PC-3 (cell line): ENCODE results near the gene CHMP2A. TPM values are rescaled to one million over a fixed set of nuclear protein-coding genes. Genes with fewer than 3 reads are reported as not detected.
A peak's percentile ranks its signal among the peaks of the same experiment; 100 is the strongest.

Experiments
- ATAC-seq: fragments of 200-7000 bp; cut with Tn5 transposase; 2 replicates; pipeline ENCODE4 v1.9.1; 2020; ENCODE audit warnings: mild to moderate bottlenecking, moderate library complexity
- Bru-seq: library from RNA; stranded (reverse); fragments of 400-500 nt; gene quantifications from one replicate; lab custom pipeline; 2021; lab: Mats Ljungman, UMichigan
- BruChase-seq, 2 experiments: library from RNA; stranded (reverse); fragments of 400-500 nt; gene quantifications; one replicate each; lab custom pipeline; 2021; lab: Mats Ljungman, UMichigan
- BruUV-seq: library from RNA; stranded (reverse); fragments of 400-500 nt; replicated peaks from 2 replicates; lab custom pipeline; 2021; lab: Mats Ljungman, UMichigan
- CTCF ChIA-PET: fragments of 300-600 bp; sonication (Branson Sonifier 250); formaldehyde crosslinking; loops from one replicate; lab custom pipeline; 2022; ENCODE audit warnings: antibody characterized with exemption; lab: Charles Lee
- POLR2A ChIA-PET: fragments of 300-600 bp; sonication (Branson Sonifier 250); formaldehyde crosslinking; loops from one replicate; lab custom pipeline; 2022; ENCODE audit warnings: antibody characterized with exemption; ENCODE audit not compliant: unreplicated experiment; lab: Charles Lee
- DNase-seq: peaks from one replicate; pipeline ENCODE4 v3.0.0-alpha.2; 2015
- H2AFZ ChIP-seq: fragments of 300-600 bp; sonication (generic); 2 replicates; pipeline ENCODE4 v1.6.0; 2016; ENCODE audit warnings: antibody characterized with exemption, low read length
- H3F3A ChIP-seq: fragments of 300-600 bp; sonication (generic); one replicate; pipeline ENCODE4 v1.6.0; 2017; ENCODE audit warnings: antibody characterized with exemption, low read length, control low read depth, mild to moderate bottlenecking; ENCODE audit not compliant: unreplicated experiment
- H3K27ac ChIP-seq: fragments of 300-600 bp; sonication (generic); 2 replicates; pipeline ENCODE4 v1.5.1; 2016; ENCODE audit warnings: mild to moderate bottlenecking, low read length
- H3K27me3 ChIP-seq: fragments of 300-600 bp; sonication (generic); 2 replicates; pipeline ENCODE4 v1.6.1; 2016; ENCODE audit warnings: low read length, mixed read lengths
- H3K36me3 ChIP-seq: fragments of 300-600 bp; sonication (generic); 2 replicates; pipeline ENCODE4 v1.6.1; 2016; ENCODE audit warnings: low read depth, mixed run types, low read length, mixed read lengths
- H3K4me1 ChIP-seq: fragments of 300-600 bp; sonication (generic); 2 replicates; pipeline ENCODE4 v1.5.1; 2016; ENCODE audit warnings: low read length; ENCODE audit not compliant: insufficient read depth
- H3K4me2 ChIP-seq: fragments of 300-600 bp; sonication (generic); 2 replicates; pipeline ENCODE4 v1.6.0; 2016; ENCODE audit warnings: low read length
- H3K4me3 ChIP-seq: fragments of 300-600 bp; sonication (generic); 2 replicates; pipeline ENCODE4 v1.5.1; 2016; ENCODE audit warnings: mild to moderate bottlenecking, low read length, mixed read lengths
- H3K79me2 ChIP-seq: fragments of 300-600 bp; sonication (generic); 2 replicates; pipeline ENCODE4 v1.6.1; 2017; ENCODE audit warnings: low read length, mixed read lengths
- H3K9ac ChIP-seq: fragments of 300-600 bp; sonication (generic); 2 replicates; pipeline ENCODE4 v1.6.0; 2016; ENCODE audit warnings: mild to moderate bottlenecking, low read length
- H3K9me2 ChIP-seq: fragments of 300-600 bp; sonication (generic); replicated peaks from 2 replicates; pipeline ENCODE4 v1.6.1; 2016; ENCODE audit warnings: mixed run types, low read length, mixed read lengths
- H3K9me3 ChIP-seq: fragments of 300-600 bp; sonication (generic); 2 replicates; pipeline ENCODE4 v1.6.1; 2016; ENCODE audit warnings: low read length, mixed read lengths
- H4K20me1 ChIP-seq: fragments of 300-600 bp; sonication (generic); 2 replicates; pipeline ENCODE4 v1.6.1; 2016; ENCODE audit warnings: low read length, mixed read lengths
- EZH2 ChIP-seq: fragments of 300-600 bp; sonication (generic); IDR thresholded peaks from one replicate; pipeline ENCODE4 v1.6.1; 2017; ENCODE audit warnings: antibody characterized with exemption, mild to moderate bottlenecking, low read length; ENCODE audit not compliant: unreplicated experiment
- EZH2phosphoT487 ChIP-seq: fragments of 300-600 bp; sonication (generic); IDR thresholded peaks from 2 replicates; pipeline ENCODE4 v1.6.1; 2018; ENCODE audit warnings: mild to moderate bottlenecking, antibody characterized with exemption, low read length, borderline replicate concordance
- intact Hi-C: fragments of 100-400 bp; cut with micrococcal nuclease; formaldehyde crosslinking; loops from 2 replicates; pipeline ENCODE4 v1.9.0; 2023
- long read RNA-seq: library from polyadenylated mRNA; unstranded; transcript quantifications from one replicate; pipeline ENCODE4 v2.0.0, GENCODE V29; 2021; ENCODE audit not compliant: unreplicated experiment
- total RNA-seq: library from RNA; depleted of rRNA; stranded (reverse); fragments of >200 nt; gene quantifications from 2 replicates; pipeline ENCODE4 v1.2.3, GENCODE V29; 2014; rRNA removed
- TF ChIP-seq, protein P1 (sequence below): fragments of 300-600 bp; sonication (generic); conservative IDR thresholded peaks from 2 replicates; pipeline ENCODE4 v1.5.1; 2017; ENCODE audit warnings: antibody characterized with exemption, low read depth, mild to moderate bottlenecking, low read length

CHMP2A gene
- total RNA-seq (220 and 264 TPM in 2 replicates), Bru-seq, nascent RNA (percentile 94 among the genes with signal in this experiment), BruChase-seq, experiment 1, labeled RNA remaining after a 6-hour chase (percentile 98 among the genes with signal in this experiment), BruChase-seq, experiment 2, labeled RNA remaining after a 2-hour chase (percentile 96 among the genes with signal in this experiment)
- long read RNA-seq, transcript CHMP2A-208 (6 exons, 885 nt): minor isoform, 38 of 282 reads
- long read RNA-seq, transcript CHMP2A-201 (6 exons, 913 nt): major isoform, 80 of 282 reads
- long read RNA-seq, transcript CHMP2A-206 (5 exons, 1,178 nt): minor isoform, 22 of 282 reads
- long read RNA-seq, partial matches to known transcripts: 105 of 282 reads
- long read RNA-seq, other reads (novel, unspliced or antisense): 36 of 282 reads

GRCh38 chr19:58554494-58555368 is at the start of gene CHMP2A:
Gene CHMP2A, minus strand, starts transcription at chr19:58555105. Its CDS starts 893 bp downstream, at chr19:58554212.
- no peaks in the 10 kb centered on the region for H3K9me3 ChIP-seq
- H3K9me2 ChIP-seq: no peaks in the 10 kb centered on the region
- H3K9ac ChIP-seq: peak within 1 kb of the TSS; percentile 82
- H4K20me1 ChIP-seq: peaks cover 15% of the 10 kb centered on the region; the same call in 1 of the 2 replicates
- BruUV-seq: TSS peak; percentile 35
- H2AFZ ChIP-seq: peak within 1 kb of the TSS; percentile 67
- peak within 1 kb of the TSS; percentile 70 for H3K4me3 ChIP-seq
- ATAC-seq: peak; percentile 37
- ChIA-PET POLR2A (interaction anchor here (0.6 to 2.4 kb wide), 4 partner anchors 11 to 62 kb away, joined by 3 to 14 read pairs (median 10); partner anchors contain the start of genes TRIM28 and ZBTB45), CTCF (interaction anchor here (0.8 kb wide), 1 partner anchor 35 kb away, joined by 3 read pairs; the partner anchor contains the start of gene ZBTB45)
- peaks cover 37% of the 10 kb centered on the region for H3K36me3 ChIP-seq
- TF ChIP-seq EZH2: no peak
- TF ChIP-seq, protein P1, sequence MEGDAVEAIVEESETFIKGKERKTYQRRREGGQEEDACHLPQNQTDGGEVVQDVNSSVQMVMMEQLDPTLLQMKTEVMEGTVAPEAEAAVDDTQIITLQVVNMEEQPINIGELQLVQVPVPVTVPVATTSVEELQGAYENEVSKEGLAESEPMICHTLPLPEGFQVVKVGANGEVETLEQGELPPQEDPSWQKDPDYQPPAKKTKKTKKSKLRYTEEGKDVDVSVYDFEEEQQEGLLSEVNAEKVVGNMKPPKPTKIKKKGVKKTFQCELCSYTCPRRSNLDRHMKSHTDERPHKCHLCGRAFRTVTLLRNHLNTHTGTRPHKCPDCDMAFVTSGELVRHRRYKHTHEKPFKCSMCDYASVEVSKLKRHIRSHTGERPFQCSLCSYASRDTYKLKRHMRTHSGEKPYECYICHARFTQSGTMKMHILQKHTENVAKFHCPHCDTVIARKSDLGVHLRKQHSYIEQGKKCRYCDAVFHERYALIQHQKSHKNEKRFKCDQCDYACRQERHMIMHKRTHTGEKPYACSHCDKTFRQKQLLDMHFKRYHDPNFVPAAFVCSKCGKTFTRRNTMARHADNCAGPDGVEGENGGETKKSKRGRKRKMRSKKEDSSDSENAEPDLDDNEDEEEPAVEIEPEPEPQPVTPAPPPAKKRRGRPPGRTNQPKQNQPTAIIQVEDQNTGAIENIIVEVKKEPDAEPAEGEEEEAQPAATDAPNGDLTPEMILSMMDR: 0 out of 2 replicates have a peak, but pooled peaks have one; percentile 13
- H3K4me2 ChIP-seq: peak within 1 kb of the TSS; percentile 89
- H3K4me1 ChIP-seq: peaks cover 35% of the 10 kb centered on the region
- intact Hi-C loops: loop anchor here (1.0 kb wide), 1 partner anchor 10 kb away; the partner anchor contains the start of gene TRIM28
- H3K79me2 ChIP-seq: peaks cover 37% of the 10 kb centered on the region
- peaks cover 8% of the 10 kb centered on the region for H3F3A ChIP-seq
- H3K27ac ChIP-seq: peak within 1 kb of the TSS; percentile 69
- H3K27me3 ChIP-seq: no peaks in the 10 kb centered on the region
- DNase-seq: peak; percentile 98

- Histone ChIP-seq H3K27ac (no peak overlapping the region), H2AFZ (no peak overlapping the region), H3K4me2 (no peak overlapping the region), H3F3A (no peaks in the 10 kb centered on the region), H3K4me1 (no peaks in the 10 kb centered on the region; the same call in 1 of the 2 replicates), H4K20me1 (no peaks in the 10 kb centered on the region), H3K9me3 (no peaks in the 10 kb centered on the region), H3K9me2 (no peaks in the 10 kb centered on the region), H3K79me2 (no peaks in the 10 kb centered on the region), H3K27me3 (no peaks in the 10 kb centered on the region), H3K36me3 (peaks cover under 1% of the 10 kb centered on the region), H3K9ac (no peak overlapping the region), H3K4me3 (no peak overlapping the region)
- TF ChIP-seq EZH2phosphoT487 (no peak), EZH2 (no peak)
- TF ChIP-seq, protein P1: no peak
- ATAC-seq: no peak; the same call in 1 of the 2 replicates
- ChIA-PET POLR2A (no interaction called here), CTCF (no interaction called here)
- BruUV-seq: no TSS peak
- no peak for DNase-seq
- intact Hi-C loops: no loop called here
These were observed 31.3 kb upstream of the CHMP2A start for GRCh38 chr19:58586133-58586765.
